IPS-18c (cell line): Measurements from ENCODE around the gene ENAH.
"Not testable (repeated sequence)": the region's sequence is repeated elsewhere in the genome, so short reads cannot be mapped to it uniquely, and the experiment has no call there.

Experiments
- H3K4me3 ChIP-seq: 2 replicates; pipeline ENCODE4 v1.7.0; 2013; ENCODE audit warnings: low read depth, mild to moderate bottlenecking, low read length, moderate library complexity; ENCODE audit not compliant: insufficient read depth
- H3K9me3 ChIP-seq: one replicate; pipeline ENCODE4 v1.6.1; 2013; ENCODE audit warnings: mild to moderate bottlenecking, low read length, moderate library complexity; ENCODE audit not compliant: control insufficient read depth, insufficient read depth

Gene ENAH

GRCh38 chr1:225532240-225532944 lies 120.5 kb downstream of the ENAH start:
- H3K4me3 ChIP-seq = no peak overlapping the region

DNA sequence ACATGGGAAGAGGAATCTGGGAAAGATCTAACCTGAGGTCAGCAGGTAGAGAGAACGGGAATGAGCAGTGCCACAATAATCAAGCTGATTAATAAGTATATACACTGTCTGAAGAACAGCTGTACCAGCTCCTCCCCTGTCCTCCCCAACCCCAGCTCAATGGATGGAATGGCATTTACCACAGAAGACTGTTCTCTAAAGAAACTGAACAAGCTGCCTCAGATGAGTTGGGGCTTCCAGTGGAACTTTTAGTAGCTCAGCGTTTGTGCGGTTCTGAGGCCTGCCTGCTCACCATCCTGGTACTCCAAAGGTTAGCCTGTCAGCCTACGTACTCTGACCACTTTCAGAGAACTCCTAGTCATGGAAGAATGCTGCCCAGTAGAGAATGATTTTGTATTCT lies 123.2 kb downstream of the ENAH start:
- Histone ChIP-seq H3K4me3 (no peak overlapping the region), H3K9me3 (no peaks in the 10 kb centered on the region)

More at GRCh38 chr1:225532240-225532944, 120.5 kb downstream of the ENAH start:
- H3K9me3 ChIP-seq = no peaks in the 10 kb centered on the region

- Histone ChIP-seq H3K4me3 (no peak overlapping the region), H3K9me3 (no peaks in the 10 kb centered on the region)
Measured at GRCh38 chr1:225527575-225527974, 125.3 kb downstream of the ENAH start.

GRCh38 chr1:225526878-225527277 lies 126.0 kb downstream of the ENAH start:
- H3K9me3 ChIP-seq = no peaks in the 10 kb centered on the region
- H3K4me3 ChIP-seq = no peak overlapping the region

GRCh38 chr1:225525377-225525776 lies 127.5 kb downstream of the ENAH start:
- H3K9me3 ChIP-seq = no peaks in the 10 kb centered on the region
- H3K4me3 ChIP-seq = no peak overlapping the region

DNA sequence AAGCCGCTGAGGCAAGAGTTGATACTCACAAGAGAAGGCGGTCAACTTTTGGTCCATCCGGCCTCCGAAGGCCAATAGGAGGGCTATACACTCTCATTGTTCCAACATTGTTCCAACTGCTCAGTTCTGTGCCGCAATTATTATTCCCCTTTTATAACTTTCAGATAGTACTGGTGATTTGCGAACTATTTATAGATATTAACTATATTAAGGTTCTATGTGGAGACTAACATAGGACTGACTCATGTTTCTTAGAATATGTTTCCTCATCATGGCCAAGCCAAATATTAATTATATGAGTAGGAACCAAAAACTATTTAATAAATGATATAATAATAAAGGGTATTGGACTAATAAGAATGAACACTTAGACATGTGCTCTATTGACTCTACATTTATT lies 128.4 kb downstream of the ENAH start:
- Histone ChIP-seq H3K9me3 (no peaks in the 10 kb centered on the region), H3K4me3 (no peak overlapping the region)

DNA sequence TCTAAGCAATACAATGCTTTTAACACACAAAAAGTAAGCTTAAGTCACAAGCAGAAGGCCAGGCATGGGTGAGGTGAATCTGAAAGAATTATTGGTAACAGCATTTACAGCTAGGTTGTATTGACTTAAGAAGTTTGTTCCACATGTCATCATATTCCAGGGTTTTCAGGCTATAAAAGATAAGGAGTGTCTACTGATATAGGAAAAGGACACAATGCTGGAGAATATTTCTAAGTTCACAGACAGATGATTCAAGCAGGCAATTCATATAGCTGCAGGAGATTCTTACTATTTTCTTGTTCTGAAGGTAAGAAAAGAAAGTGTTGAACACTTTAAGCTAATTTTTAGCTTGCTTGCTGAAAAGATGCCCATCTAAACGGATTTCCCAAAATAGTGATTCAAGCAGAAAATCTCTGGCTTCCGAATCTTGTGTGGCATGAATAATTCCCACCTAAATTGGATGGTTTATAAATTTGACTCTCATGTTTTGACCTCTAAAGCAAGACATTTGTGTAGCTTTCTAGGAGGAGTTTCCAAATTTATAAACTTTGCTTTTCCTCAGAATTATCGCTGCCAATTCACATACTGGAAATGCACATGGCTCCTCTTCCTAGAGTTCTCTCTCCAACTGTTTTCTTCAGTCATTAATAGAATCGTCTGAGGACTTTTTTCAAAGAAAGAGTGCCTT lies 129.5 kb downstream of the ENAH start:
- H3K9me3 ChIP-seq = no peaks in the 10 kb centered on the region

DNA sequence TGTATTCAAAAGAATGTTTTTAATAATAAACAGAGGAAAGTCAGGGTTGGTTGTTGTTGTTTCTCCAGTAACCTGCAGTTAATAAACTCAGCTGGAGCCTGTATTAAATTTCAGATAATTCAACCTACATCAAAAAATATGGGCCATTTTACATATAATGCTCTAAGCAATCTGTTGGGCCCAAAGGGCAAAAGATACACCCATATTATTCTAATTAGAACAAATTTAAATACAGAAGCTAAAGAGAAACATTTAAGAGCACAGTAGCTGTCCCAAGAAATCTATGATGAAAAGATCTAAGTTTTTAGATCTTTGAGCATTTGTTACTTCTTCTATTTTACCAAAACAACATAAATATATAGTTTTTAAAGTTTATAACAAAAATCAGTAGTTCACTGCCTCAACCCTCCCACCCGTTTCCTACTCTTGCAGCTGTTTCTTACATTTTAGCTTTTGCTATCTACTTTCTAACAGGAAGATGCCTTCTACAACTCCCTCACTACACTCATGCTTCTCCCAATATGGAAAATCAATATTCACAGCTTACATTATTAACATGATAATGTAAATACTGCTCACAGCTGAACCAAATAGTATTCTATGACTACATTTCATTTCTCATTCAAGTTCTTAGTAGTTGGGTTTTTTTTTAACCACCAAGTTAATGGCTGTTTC lies 130.2 kb downstream of the ENAH start:
- no peaks in the 10 kb centered on the region for H3K9me3 ChIP-seq
- H3K4me3 ChIP-seq = no peak overlapping the region

More for the DNA sequence above, 129.5 kb downstream of the ENAH start:
- H3K4me3 ChIP-seq = no peak overlapping the region

- Histone ChIP-seq H3K4me3 (no peak overlapping the region), H3K9me3 (no peaks in the 10 kb centered on the region)
Measured at GRCh38 chr1:225520587-225521227, 132.2 kb downstream of the ENAH start.

- H3K9me3 ChIP-seq = no peaks in the 10 kb centered on the region
- H3K4me3 ChIP-seq = no peak overlapping the region
Measured at GRCh38 chr1:225519166-225519863, 133.6 kb downstream of the ENAH start.

- no peak overlapping the region for H3K4me3 ChIP-seq
- no peaks in the 10 kb centered on the region for H3K9me3 ChIP-seq
Measured at GRCh38 chr1:225517697-225518096, 135.2 kb downstream of the ENAH start.

DNA sequence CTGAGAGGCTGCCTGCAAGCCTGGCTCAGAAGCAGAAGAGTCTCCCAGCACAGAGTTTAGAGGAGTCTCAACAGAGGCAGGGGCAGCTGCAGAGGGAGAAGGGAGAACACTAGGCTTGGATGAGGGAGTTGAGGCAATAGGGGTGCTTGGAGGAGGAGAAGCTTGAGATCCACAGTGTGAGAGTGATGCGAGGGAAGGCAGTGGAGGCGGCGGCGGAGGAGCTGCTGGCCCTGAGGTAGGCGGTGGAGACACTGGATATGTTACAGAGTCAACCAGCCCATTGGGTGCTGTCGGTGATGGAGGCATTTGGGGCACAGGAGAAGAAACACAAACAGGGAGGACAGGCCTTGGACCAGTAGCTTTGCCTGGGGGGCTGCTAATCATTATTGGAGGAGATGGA lies 135.7 kb downstream of the ENAH start:
- no peak overlapping the region for H3K4me3 ChIP-seq
- no peaks in the 10 kb centered on the region for H3K9me3 ChIP-seq

- H3K9me3 ChIP-seq = no peaks in the 10 kb centered on the region
- H3K4me3 ChIP-seq = no peak overlapping the region
Measured at GRCh38 chr1:225514671-225515081, 138.2 kb downstream of the ENAH start.

DNA sequence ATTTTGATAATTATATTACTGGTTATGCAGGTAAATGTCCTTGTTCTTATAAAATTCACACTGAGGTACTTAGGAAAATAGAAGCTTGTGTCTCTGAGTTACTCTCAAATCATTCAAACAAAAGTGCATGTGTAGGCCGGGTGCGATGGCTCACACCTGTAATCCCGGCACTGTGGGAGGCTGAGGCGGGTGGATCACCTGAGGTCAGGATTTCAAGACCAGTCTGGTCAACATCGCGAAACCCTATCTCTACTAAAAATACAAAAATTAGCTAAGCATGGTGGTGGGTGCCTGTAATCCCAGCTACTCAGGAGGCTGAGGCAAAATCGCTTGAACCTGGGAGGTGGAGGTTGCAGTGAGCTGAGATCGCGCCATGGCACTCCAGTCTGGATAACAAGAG lies 139.3 kb downstream of the ENAH start:
- not testable (repeated sequence) for H3K9me3 ChIP-seq, H3K4me3 ChIP-seq

GRCh38 chr1:225511828-225512381 lies 141.0 kb downstream of the ENAH start:
- Histone ChIP-seq H3K9me3 (no peaks in the 10 kb centered on the region), H3K4me3 (no peak overlapping the region)

DNA sequence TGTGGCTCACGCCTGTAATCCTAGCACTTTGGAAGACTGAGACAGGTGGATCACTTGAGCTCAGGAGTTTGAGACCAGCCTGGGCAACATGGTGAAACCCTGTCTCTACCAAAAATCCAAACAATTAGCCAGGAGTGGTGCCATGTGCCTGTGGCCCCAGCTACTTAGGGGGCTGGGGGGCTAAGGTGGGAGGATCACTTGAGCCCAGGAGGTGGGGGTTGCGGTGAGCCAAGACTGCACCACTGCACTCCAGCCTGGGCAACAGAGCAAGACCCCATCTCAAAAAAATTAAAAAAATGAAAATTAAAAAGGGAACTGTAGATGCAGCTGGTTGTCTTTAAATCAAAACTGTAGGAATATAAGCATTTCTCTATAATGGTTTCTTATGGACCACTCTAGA lies 142.2 kb downstream of the ENAH start:
- H3K9me3 ChIP-seq, H3K4me3 ChIP-seq: not testable (repeated sequence)

GRCh38 chr1:225509770-225510169 lies 143.2 kb downstream of the ENAH start:
- H3K4me3 ChIP-seq = no peak overlapping the region
- no peaks in the 10 kb centered on the region for H3K9me3 ChIP-seq
